Measurements from ENCODE around the gene MAFG. TPM values are rescaled to one million over a fixed set of nuclear protein-coding genes. Genes with fewer than 3 reads are reported as not detected.
A peak's percentile ranks its signal among the peaks of the same experiment; 100 is the strongest.

The MAFG gene
- polyA plus RNA-seq, 12 donors = 11.0 to 17.4 (median 13.7) TPM; not detected in 1

DNA sequence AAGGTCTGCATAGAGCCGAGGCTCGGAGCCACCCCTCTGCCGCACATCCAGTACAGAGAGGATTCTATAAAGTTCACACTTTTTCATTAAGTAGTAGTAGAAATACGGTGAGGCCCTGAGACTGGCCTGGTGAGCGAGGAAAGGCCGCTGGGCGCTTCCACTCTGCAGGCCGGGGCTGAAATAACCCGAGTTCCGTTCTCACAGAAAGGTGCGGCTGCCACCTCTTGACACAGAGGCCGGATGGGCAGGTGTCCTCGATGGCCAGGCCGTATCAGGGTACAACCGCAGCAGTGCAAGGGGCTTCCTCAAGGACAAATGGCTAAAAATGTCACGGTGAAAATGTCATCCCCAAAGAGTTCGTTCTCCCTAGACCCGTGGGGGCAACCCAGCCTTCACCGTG is 15.6 kb downstream of the MAFG start:
- DNase-seq = no peak

DNA sequence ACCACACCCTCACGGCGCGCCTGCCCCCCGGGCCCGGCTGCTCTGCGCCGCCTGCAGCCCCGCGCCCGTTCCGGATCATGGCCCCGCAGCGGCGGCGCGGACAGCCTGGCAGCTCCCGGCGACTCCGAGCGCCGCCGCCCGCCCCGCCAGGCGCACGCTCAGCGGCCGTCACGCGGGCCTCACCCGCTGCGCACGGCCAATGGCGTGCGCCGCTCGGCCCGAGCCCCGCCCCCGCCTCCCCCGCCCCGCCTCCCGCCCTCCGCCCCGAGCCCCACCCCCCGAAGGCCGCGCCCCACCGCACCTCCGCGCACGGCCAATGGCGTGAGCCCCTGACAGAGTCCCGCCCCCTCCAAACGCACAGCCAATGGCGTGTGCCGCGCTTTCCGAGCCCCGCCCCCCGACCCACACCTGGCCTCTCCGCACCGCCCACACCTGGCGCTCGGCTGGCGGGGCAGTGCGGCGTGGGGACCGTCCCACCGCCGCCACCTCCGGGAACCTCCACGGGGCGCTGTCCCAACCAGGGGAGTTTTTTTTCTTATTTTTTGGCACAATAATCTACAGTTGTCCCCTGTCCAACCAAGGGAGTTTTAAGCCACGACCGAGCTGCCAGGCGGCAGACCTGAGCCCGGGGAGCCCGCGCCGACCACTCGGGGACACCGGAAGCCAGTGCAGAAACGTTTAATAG is 16.1 kb downstream of the MAFG start, which contains the start of gene PCYT2:
Gene PCYT2, minus strand, starts transcription at position 123 of the 685 bp plus-strand sequence. Its CDS starts 44 bp downstream, at position 79.
- DNase-seq = peak; percentile 84

GRCh38 chr17:81910840-81911276 is 16.7 kb downstream of the MAFG start:
- DNase-seq = no peak

DNA sequence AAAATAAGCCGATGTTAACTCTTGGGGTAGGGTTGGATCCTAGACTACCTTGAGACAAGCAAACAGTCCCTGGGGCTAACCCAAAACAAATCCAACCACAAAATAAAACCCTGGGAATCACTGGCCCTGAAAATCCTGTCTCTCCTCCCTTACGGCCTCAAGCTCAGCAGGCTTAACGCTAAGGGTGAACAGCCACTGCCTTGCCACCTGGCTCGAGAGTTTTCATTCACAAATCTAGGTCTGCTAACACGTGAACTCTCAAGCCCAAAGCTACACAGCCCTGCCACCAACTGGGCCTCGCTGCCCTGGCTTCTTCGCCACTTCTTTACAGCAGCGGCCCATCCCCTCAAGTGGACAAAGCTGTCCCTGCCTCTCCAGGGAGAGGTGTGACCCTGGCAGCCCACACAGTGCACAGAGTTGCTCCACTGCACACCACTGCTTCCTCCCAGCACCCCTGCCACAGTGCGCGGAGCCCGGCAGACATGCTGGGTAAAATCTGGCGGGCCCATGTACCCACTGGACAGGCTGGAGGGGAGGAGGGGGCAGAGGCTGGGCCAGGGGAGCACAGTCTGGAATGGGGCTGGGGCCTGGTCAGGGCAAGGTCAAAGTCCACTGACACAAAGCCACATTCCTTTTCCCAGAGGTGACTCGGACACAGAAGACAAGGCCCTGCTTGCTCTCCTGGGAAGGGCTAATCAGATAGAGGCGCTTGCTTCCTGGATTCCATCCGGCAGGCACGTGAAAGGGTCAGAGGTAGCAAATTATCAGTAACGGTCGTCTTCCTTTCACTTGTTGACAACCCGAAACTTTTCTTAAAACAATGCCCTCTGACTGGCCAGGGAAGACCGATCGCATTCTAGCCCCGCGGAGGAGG is 17.3 kb downstream of the MAFG start:
- DNase-seq = no peak

- no peak for DNase-seq
Measured at GRCh38 chr17:81909231-81909630, 18.3 kb downstream of the MAFG start.

GRCh38 chr17:81908793-81909192 is 18.7 kb downstream of the MAFG start:
- no peak for DNase-seq

GRCh38 chr17:81907219-81908145 is 20.1 kb downstream of the MAFG start:
- no peak for DNase-seq

GRCh38 chr17:81906476-81907218 is 20.9 kb downstream of the MAFG start:
- DNase-seq = no peak

DNA sequence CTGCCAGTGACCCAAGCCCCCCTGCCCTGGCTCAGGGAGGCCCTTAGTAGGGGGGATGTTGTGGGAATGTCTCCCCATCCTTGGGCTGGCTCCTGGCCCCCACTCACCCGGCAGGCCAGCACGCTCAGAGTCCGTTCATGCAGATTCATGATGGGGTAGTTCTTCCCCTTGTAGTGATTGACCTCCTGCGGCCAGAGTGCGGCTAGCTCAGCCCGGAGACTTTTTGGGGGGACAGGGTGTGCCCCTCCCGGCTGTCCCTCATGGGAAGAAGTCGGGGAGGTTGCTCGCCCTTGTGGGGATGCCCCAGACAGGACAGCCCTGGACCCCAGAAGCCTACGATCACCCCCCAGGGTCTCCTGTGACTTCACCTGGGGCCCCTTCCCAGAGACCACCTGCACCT is 21.5 kb downstream of the MAFG start:
- no peak for DNase-seq

DNA sequence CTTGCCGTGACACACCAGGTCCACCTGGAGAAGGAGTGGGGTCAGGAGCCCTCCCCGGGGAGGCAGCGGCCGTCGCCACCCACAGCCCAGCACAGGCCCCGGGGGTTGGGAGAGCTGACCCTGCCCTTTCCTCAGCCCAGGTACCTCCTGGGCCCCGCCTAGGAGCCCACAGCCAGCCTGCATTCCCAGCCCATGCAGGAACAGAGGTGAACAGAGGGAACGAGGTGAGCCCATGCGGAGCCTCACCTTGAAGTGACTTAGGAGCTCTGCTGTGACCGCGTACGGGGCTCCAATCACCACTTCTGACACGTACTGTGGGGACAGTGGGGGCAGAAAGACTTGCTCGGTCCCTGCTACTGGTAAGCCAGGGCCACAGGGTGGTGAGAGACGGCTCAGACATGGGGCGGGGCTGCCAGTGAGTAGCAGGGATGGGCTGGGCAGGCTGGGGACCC is 22.1 kb downstream of the MAFG start:
- DNase-seq = no peak

- DNase-seq = no peak
Measured at GRCh38 chr17:81904600-81905423, 22.7 kb downstream of the MAFG start.

DNA sequence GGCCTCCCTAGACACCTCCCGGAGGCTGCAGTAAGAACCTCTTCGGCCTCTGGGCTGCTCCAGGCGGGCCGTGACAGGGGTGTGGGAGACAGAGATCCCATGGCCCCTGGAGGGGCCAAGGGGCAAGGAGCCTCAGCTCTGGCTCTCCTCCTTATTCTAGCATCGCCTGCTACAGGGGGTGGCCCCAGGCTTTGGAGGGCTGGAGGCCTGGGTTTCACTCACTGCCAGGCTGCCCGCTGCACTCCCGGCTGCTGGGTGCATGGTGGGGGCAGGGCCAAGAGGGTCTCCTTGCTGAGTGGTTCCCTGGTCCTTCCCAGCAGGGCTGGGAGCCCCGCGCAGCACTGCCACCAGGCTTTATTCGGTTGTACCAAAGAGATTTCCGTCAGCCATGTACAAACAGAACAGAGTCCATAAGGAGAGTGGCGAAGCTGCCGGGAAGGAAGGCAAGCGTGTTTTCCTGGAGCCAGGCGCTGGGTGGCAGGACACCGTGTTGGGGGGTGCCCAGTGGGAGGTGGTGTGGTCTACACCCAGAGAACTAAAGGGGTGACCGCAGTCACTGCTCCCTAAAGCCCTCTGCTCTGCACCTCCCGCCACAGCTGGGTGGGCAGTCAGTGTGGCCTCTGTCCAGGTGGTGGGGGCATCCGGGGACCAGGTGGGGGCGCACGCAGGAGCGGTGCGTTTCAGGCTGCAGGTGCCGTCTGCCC is 23.5 kb downstream of the MAFG start:
- no peak for DNase-seq

- DNase-seq = no peak
Measured at GRCh38 chr17:81903415-81903831, 24.1 kb downstream of the MAFG start.

- no peak for DNase-seq
Measured at GRCh38 chr17:81902653-81903414, 24.7 kb downstream of the MAFG start.

- no peak for DNase-seq
Measured at GRCh38 chr17:81902023-81902652, 25.4 kb downstream of the MAFG start, which contains the start of gene NPB. TSS of gene NPB (plus strand) at chr17:81902238. CDS start at chr17:81902278, 40 bp downstream.

GRCh38 chr17:81901167-81902022 is 26.1 kb downstream of the MAFG start:
- no peak for DNase-seq

Measured in muscle of arm (tissue), 12 donors.